HepG2 (cell line): ENCODE data around the gene NUP214. TPM values are rescaled to one million over a fixed set of nuclear protein-coding genes. Genes with fewer than 3 reads are reported as not detected.

Experiments used
- ATAC-seq: fragments of 200-7000 bp; cut with Tn5 transposase; 3 replicates; pipeline ENCODE4 v1.9.1; 2020; ENCODE audit warnings: mild to moderate bottlenecking, moderate library complexity
- BruUV-seq: library from RNA; stranded (reverse); fragments of 400-500 nt; replicated peaks from 2 replicates; lab custom pipeline; 2021; lab: Mats Ljungman, UMichigan
- CTCF ChIA-PET: fragments of 300-600 bp; formaldehyde crosslinking; extraction: SDS; loops from one replicate; lab custom pipeline; 2021; ENCODE audit warnings: low total read pairs, inconsistent platforms, low intra/inter-chr PET ratio; lab: Yijun Ruan, JAX
- POLR2A ChIA-PET: fragments of 350-600 bp; sonication (Branson Sonifier 250); formaldehyde crosslinking; loops from one replicate; lab custom pipeline; 2020; ENCODE audit warnings: antibody characterized with exemption, inconsistent platforms; lab: Yijun Ruan, JAX
- DNase-seq: peaks from one replicate; pipeline ENCODE4 v3.0.0-alpha.2; 2015; ENCODE audit warnings: low spot score
- FAIRE-seq: peaks from 3 replicates; lab custom pipeline; 2011; peaks lifted over from hg19 to GRCh38; lab: Jason Lieb, UNC
- H2AFZ ChIP-seq: one replicate; pipeline ENCODE4 v1.6.1; 2011; ENCODE audit warnings: low read length, inconsistent platforms
- H3K27ac ChIP-seq: fragments of 300-600 bp; 3 replicates; pipeline ENCODE4 v1.8.0; 2011; ENCODE audit warnings: mixed run types, mild to moderate bottlenecking, mixed read lengths, low read length, inconsistent platforms; ENCODE audit not compliant: insufficient read depth; ENCODE audit errors: extremely low read length
- H3K27me3 ChIP-seq, 2 experiments: fragments of 200-600 bp in 1 of 2; 2 replicates in 1 of 2; 3 replicates in 1 of 2; pipeline versions ENCODE4 v1.6.0 to v1.8.0; 2011; ENCODE audit warnings: low read length in 2 of 2, mild to moderate bottlenecking in 2 of 2, moderate library complexity in 2 of 2, inconsistent platforms in 1 of 2; ENCODE audit not compliant: insufficient read depth in 2 of 2, control insufficient read depth in 1 of 2
- H3K36me3 ChIP-seq, 2 experiments: fragments of 200-600 bp in 1 of 2; replicated peaks in 1 of 2; 2 replicates in 1 of 2; 3 replicates in 1 of 2; pipeline versions ENCODE4 v1.5.1 to v1.8.0; 2011; ENCODE audit warnings: low read length in 2 of 2, inconsistent platforms in 1 of 2; ENCODE audit not compliant: insufficient read depth in 2 of 2, control insufficient read depth in 1 of 2
- H3K4me1 ChIP-seq: 2 replicates; pipeline ENCODE4 v1.5.1; 2012; ENCODE audit warnings: low read length, inconsistent platforms; ENCODE audit not compliant: insufficient read depth
- H3K4me2 ChIP-seq: 2 replicates; pipeline ENCODE4 v1.6.0; 2011; ENCODE audit warnings: low read depth, low read length, inconsistent platforms
- H3K4me3 ChIP-seq, 3 experiments: fragments of 200-600 bp in 1 of 3; sonication (generic), shearing (Covaris generic) in 1 of 3; replicated peaks in 1 of 3; 2 replicates each; pipeline ENCODE4 v1.5.1; 2011 to 2016; ENCODE audit warnings: low read length in 3 of 3, inconsistent platforms in 2 of 3, low read depth in 2 of 3, mild to moderate bottlenecking in 2 of 3, control low read depth in 1 of 3, mixed read lengths in 1 of 3; ENCODE audit not compliant: insufficient read depth in 1 of 3
- H3K79me2 ChIP-seq: one replicate; pipeline ENCODE4 v1.6.1; 2011; ENCODE audit warnings: low read length, inconsistent platforms; ENCODE audit not compliant: insufficient read depth
- H3K9ac ChIP-seq: 2 replicates; pipeline ENCODE4 v1.6.0; 2011; ENCODE audit warnings: mild to moderate bottlenecking, low read depth, low read length, inconsistent platforms; ENCODE audit not compliant: insufficient read depth
- H3K9me3 ChIP-seq: 2 replicates; pipeline ENCODE4 v1.5.1; 2012; ENCODE audit warnings: mild to moderate bottlenecking, low read length
- H4K20me1 ChIP-seq: 2 replicates; pipeline ENCODE4 v1.6.0; 2011; ENCODE audit warnings: inconsistent platforms, mild to moderate bottlenecking, low read length, moderate library complexity; ENCODE audit not compliant: insufficient read depth
- BCL6 ChIP-seq: IDR thresholded peaks from 2 replicates; pipeline ENCODE4 v1.6.1; 2016; ENCODE audit warnings: missing genetic modification reagents, missing compliant biosample characterization
- HDAC6 ChIP-seq: fragments of 200-600 bp; sonication (generic); IDR thresholded peaks from 2 replicates; pipeline ENCODE4 v1.7.0; 2017; ENCODE audit warnings: mild to moderate bottlenecking, antibody characterized with exemption, low read length, low read depth
- KDM2A ChIP-seq: sonication (generic); formaldehyde crosslinking; IDR thresholded peaks from 2 replicates; pipeline ENCODE4 v1.4.0; 2020; ENCODE audit warnings: low read depth, missing genetic modification reagents, borderline replicate concordance
- RBFOX2 ChIP-seq: fragments of 200-400 bp; formaldehyde crosslinking; IDR thresholded peaks from 2 replicates; pipeline ENCODE4 v1.6.1; 2017; ENCODE audit warnings: low read depth, mild to moderate bottlenecking, low read length
- XBP1 ChIP-seq: sonication (generic); formaldehyde crosslinking; IDR thresholded peaks from 2 replicates; pipeline ENCODE4 v1.5.0; 2020; ENCODE audit warnings: missing genetic modification reagents
- ZIK1 ChIP-seq: sonication (generic); formaldehyde crosslinking; IDR thresholded peaks from 2 replicates; pipeline ENCODE4 v1.5.0; 2020; ENCODE audit warnings: mild to moderate bottlenecking, low read depth, missing genetic modification reagents, borderline replicate concordance
- ZNF10 ChIP-seq: sonication (generic); formaldehyde crosslinking; IDR thresholded peaks from 2 replicates; pipeline ENCODE4 v1.4.0; 2020; ENCODE audit warnings: mild to moderate bottlenecking, low read depth, missing genetic modification reagents, borderline replicate concordance
- ZNF274 ChIP-seq: sonication (generic); formaldehyde crosslinking; IDR thresholded peaks from 2 replicates; pipeline ENCODE4 v1.5.1; 2020; ENCODE audit warnings: mild to moderate bottlenecking, missing genetic modification reagents
- ZNF564 ChIP-seq: sonication (generic); formaldehyde crosslinking; IDR thresholded peaks from 2 replicates; pipeline ENCODE4 v1.8.1; 2023; ENCODE audit warnings: mild to moderate bottlenecking, missing genetic modification reagents
- ZNF629 ChIP-seq: sonication (generic); formaldehyde crosslinking; conservative IDR thresholded peaks from 2 replicates; pipeline ENCODE4 v1.5.0; 2020; ENCODE audit warnings: missing genetic modification reagents
- ZNF709 ChIP-seq: sonication (generic); formaldehyde crosslinking; IDR thresholded peaks from 2 replicates; pipeline ENCODE4 v1.5.0; 2020; ENCODE audit warnings: mild to moderate bottlenecking, missing genetic modification reagents
- ZNF841 ChIP-seq: sonication (generic); formaldehyde crosslinking; IDR thresholded peaks from 2 replicates; pipeline ENCODE4 v1.8.1; 2023; ENCODE audit warnings: missing genetic modification reagents, borderline replicate concordance
- ZSCAN21 ChIP-seq: sonication (generic); formaldehyde crosslinking; IDR thresholded peaks from 2 replicates; pipeline ENCODE4 v1.8.0; 2022; ENCODE audit warnings: mild to moderate bottlenecking, missing genetic modification reagents, moderate library complexity, borderline replicate concordance
- WGBS: methylation state at CpG from one replicate; pipeline ENCODE4 v1.1.6; 2017; ENCODE audit warnings: low lambda C conversion rate; 5-methylcytosine and 5-hydroxymethylcytosine counted together
- in situ Hi-C: cut with HindIII; loops from 2 replicates; pipeline ENCODE4 v1.10.0; 2017; ENCODE audit warnings: low pct_unique_long_range_greater_than_20kb; ENCODE audit not compliant: extremely low pct_ligation_motif_present
- intact Hi-C: fragments of 100-400 bp; cut with micrococcal nuclease; formaldehyde crosslinking; loops from one replicate; pipeline ENCODE4 v1.10.0; 2022; ENCODE audit not compliant: unreplicated experiment
- polyA plus RNA-seq, 8 experiments: library from polyadenylated mRNA; depleted of rRNA in 3 of 8; stranded (reverse) in 7 of 8; unstranded in 1 of 8; fragments of >200 nt; fragmentation: Illumina TruSeq in 4 of 8; extraction: Trizol in 4 of 8; gene quantifications; 2 replicates each; pipeline versions ENCODE4 v1.2.1 to v1.2.3, GENCODE V29; 2011 to 2016; ENCODE audit warnings: low read depth in 4 of 8, missing spikeins in 1 of 8, mixed read lengths in 1 of 8; ENCODE audit not compliant: insufficient read depth in 1 of 8
- total RNA-seq, 5 experiments: library from RNA; depleted of rRNA; stranded (reverse); fragments of >200 nt; fragmentation: Illumina TruSeq; extraction: Trizol; gene quantifications; 2 replicates each; pipeline ENCODE4 v1.2.3, GENCODE V29; 2016; ENCODE audit warnings: low read depth in 1 of 5
- TF ChIP-seq, protein P1 (sequence below): sonication (generic); formaldehyde crosslinking; IDR thresholded peaks from 2 replicates; pipeline ENCODE4 v1.8.1; 2022; ENCODE audit warnings: low read depth, mild to moderate bottlenecking, missing genetic modification reagents
- TF ChIP-seq, protein P2 (sequence below): conservative IDR thresholded peaks from 2 replicates; pipeline ENCODE4 v1.6.1; 2018; ENCODE audit warnings: missing genetic modification reagents
- TF ChIP-seq, protein P3 (sequence below): IDR thresholded peaks from 2 replicates; pipeline ENCODE4 v1.6.1; 2016; ENCODE audit warnings: low read depth, borderline replicate concordance

NUP214 gene
- total and polyA plus RNA-seq, 2 of the 13 experiments (the other 11 are each of a cell fraction or from before 2014, with no cell fraction given): 8.4 to 16.0 TPM

DNA sequence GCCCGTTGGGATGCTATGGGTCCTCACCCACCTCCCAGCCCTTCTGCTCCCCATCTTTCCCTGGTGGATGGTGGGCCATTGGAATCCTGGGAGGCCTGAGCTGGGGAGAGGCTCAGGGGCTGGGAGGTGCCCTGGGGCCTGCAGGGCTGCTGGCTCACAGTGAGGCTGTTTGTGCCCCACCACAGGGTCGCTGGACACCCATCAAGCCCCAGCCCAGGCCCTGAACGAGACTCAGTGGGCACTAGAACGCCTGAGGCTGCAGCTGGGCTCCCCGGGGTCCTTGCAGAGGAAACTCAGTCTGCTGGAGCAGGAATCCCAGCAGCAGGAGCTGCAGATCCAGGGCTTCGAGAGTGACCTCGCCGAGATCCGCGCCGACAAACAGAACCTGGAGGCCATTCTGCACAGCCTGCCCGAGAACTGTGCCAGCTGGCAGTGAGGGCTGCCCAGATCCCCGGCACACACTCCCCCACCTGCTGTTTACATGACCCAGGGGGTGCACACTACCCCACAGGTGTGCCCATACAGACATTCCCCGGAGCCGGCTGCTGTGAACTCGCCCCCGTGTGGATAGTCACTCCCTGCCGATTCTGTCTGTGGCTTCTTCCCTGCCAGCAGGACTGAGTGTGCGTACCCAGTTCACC lies 33.9 kb upstream of the NUP214 start:
- ChIA-PET POLR2A (no interaction called here), CTCF (no interaction called here)
- no peak overlapping the region for H3K9ac ChIP-seq
- FAIRE-seq: no peak
- H4K20me1 ChIP-seq: no peaks in the 10 kb centered on the region
- H3K4me3 ChIP-seq: no peak overlapping the region
- intact Hi-C loops: no loop called here
- H2AFZ ChIP-seq: no peak overlapping the region
- DNase-seq: no peak
- H3K27ac ChIP-seq: no peak overlapping the region
- no peak for ATAC-seq
- H3K9me3 ChIP-seq: no peaks in the 10 kb centered on the region
- in situ Hi-C loops: no loop called here
- peaks cover 7 to 76% of the 10 kb centered on the region in 2 experiments; a peak in 4 of 5 replicates for H3K27me3 ChIP-seq
- BruUV-seq: no TSS peak
- 44% methylated on average over 13 of the region's 19 CpGs for WGBS
- TF ChIP-seq ZNF629 (CRISPR knock-in tag) (no peak), ZNF709 (no peak), ZNF10 (CRISPR knock-in tag) (no peak), BCL6 (CRISPR knock-in tag) (no peak), ZNF564 (CRISPR knock-in tag) (no peak), ZIK1 (CRISPR knock-in tag) (no peak), HDAC6 (no peak), XBP1 (no peak), ZNF841 (CRISPR knock-in tag) (no peak), ZNF274 (CRISPR knock-in tag) (no peak), ZSCAN21 (CRISPR knock-in tag) (no peak), KDM2A (CRISPR knock-in tag) (no peak), RBFOX2 (no peak)
- TF ChIP-seq, protein P1, sequence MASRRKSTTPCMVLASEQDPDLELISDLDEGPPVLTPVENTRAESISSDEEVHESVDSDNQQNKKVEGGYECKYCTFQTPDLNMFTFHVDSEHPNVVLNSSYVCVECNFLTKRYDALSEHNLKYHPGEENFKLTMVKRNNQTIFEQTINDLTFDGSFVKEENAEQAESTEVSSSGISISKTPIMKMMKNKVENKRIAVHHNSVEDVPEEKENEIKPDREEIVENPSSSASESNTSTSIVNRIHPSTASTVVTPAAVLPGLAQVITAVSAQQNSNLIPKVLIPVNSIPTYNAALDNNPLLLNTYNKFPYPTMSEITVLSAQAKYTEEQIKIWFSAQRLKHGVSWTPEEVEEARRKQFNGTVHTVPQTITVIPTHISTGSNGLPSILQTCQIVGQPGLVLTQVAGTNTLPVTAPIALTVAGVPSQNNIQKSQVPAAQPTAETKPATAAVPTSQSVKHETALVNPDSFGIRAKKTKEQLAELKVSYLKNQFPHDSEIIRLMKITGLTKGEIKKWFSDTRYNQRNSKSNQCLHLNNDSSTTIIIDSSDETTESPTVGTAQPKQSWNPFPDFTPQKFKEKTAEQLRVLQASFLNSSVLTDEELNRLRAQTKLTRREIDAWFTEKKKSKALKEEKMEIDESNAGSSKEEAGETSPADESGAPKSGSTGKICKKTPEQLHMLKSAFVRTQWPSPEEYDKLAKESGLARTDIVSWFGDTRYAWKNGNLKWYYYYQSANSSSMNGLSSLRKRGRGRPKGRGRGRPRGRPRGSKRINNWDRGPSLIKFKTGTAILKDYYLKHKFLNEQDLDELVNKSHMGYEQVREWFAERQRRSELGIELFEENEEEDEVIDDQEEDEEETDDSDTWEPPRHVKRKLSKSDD (CRISPR knock-in tag): no peak
- TF ChIP-seq, protein P2, sequence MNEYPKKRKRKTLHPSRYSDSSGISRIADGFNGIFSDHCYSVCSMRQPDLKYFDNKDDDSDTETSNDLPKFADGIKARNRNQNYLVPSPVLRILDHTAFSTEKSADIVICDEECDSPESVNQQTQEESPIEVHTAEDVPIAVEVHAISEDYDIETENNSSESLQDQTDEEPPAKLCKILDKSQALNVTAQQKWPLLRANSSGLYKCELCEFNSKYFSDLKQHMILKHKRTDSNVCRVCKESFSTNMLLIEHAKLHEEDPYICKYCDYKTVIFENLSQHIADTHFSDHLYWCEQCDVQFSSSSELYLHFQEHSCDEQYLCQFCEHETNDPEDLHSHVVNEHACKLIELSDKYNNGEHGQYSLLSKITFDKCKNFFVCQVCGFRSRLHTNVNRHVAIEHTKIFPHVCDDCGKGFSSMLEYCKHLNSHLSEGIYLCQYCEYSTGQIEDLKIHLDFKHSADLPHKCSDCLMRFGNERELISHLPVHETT (CRISPR knock-in tag): no peak
- TF ChIP-seq, protein P3, sequence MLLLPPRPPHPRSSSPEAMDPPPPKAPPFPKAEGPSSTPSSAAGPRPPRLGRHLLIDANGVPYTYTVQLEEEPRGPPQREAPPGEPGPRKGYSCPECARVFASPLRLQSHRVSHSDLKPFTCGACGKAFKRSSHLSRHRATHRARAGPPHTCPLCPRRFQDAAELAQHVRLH (CRISPR knock-in tag): no peak
- no peak overlapping the region for H3K4me2 ChIP-seq
- H3K36me3 ChIP-seq: no peaks in the 10 kb centered on the region
- H3K79me2 ChIP-seq: no peaks in the 10 kb centered on the region
- peaks cover 18% of the 10 kb centered on the region for H3K4me1 ChIP-seq
